ENCODE data around the gene GGTLC1.

Gene GGTLC1

GRCh38 chr20:24006626-24007025 is 18.0 kb upstream of the GGTLC1 start:
- TF ChIP-seq, protein P1, sequence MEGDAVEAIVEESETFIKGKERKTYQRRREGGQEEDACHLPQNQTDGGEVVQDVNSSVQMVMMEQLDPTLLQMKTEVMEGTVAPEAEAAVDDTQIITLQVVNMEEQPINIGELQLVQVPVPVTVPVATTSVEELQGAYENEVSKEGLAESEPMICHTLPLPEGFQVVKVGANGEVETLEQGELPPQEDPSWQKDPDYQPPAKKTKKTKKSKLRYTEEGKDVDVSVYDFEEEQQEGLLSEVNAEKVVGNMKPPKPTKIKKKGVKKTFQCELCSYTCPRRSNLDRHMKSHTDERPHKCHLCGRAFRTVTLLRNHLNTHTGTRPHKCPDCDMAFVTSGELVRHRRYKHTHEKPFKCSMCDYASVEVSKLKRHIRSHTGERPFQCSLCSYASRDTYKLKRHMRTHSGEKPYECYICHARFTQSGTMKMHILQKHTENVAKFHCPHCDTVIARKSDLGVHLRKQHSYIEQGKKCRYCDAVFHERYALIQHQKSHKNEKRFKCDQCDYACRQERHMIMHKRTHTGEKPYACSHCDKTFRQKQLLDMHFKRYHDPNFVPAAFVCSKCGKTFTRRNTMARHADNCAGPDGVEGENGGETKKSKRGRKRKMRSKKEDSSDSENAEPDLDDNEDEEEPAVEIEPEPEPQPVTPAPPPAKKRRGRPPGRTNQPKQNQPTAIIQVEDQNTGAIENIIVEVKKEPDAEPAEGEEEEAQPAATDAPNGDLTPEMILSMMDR (IDR thresholded peaks at IDR 0.05; ENCODE audit: insufficient read depth, low read depth, low read length, missing control alignments): no peak
- no peak overlapping the region for H3K4me3 ChIP-seq (ENCODE audit: low read depth, low read length)

GRCh38 chr20:24004471-24004870 is 15.9 kb upstream of the GGTLC1 start:
- no peak overlapping the region for H3K4me3 ChIP-seq (ENCODE audit: low read depth, low read length)
- TF ChIP-seq, protein P1 (IDR thresholded peaks at IDR 0.05; ENCODE audit: insufficient read depth, low read depth, low read length, missing control alignments): no peak
- no peak for DNase-seq (ENCODE audit: low read depth)

More at GRCh38 chr20:24006626-24007025, 18.0 kb upstream of the GGTLC1 start:
- DNase-seq (ENCODE audit: low read depth): no peak

DNA sequence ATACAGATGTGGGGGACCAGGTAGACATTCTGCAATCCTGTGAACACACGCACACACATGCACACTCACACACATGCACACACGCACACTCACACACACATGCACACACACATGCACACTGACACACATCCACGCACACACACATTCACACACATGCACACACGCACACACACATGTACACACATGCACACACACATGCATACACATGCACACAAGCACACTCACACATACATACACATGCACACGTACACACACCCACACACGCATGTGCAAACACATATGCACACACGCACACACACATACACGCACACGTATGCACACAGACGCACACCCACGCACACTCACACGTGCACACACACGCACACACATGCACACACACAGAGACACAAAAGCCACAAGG is 14.3 kb upstream of the GGTLC1 start:
- TF ChIP-seq, protein P1 (IDR thresholded peaks at IDR 0.05; ENCODE audit: insufficient read depth, low read depth, low read length, missing control alignments): no peak
- DNase-seq (ENCODE audit: low read depth): no peak
- H3K4me3 ChIP-seq (ENCODE audit: low read depth, low read length): no peak overlapping the region

DNA sequence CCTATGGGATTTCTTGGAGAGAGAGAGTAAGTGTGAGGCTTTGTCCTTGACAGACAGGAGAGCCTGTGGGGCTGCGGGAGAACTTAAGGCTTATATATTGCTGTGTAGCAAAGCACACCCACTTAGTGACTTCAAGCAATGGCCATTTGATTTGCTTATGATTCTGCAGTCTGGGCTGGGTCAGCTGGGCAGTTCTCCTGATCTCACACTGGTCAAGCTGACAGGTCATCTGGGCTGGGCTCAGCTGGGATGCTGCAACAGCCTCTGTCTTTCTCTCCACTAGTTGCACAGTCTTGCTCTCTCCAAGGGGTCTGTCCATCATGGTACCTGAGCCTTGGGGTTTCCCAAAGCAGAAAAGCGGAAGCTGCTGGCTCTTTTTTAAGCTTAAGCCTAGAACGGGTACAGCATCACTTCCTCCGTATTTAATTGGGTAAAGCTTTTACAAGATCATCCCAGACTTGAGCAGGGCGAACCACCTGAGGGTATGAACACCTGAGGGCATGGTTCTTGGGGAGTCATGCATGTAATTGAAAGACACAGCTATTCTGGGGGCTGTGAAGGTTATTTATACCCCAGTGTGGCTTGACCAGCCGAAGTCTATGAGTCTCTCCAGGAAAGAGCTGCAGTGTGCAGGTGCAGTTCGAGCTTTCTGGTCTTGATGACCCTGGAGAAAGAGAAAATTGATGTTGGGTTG is 13.3 kb upstream of the GGTLC1 start:
- DNase-seq (ENCODE audit: low read depth): no peak
- TF ChIP-seq, protein P1 (IDR thresholded peaks at IDR 0.05; ENCODE audit: insufficient read depth, low read depth, low read length, missing control alignments): no peak
- no peak overlapping the region for H3K4me3 ChIP-seq (ENCODE audit: low read depth, low read length)

DNA sequence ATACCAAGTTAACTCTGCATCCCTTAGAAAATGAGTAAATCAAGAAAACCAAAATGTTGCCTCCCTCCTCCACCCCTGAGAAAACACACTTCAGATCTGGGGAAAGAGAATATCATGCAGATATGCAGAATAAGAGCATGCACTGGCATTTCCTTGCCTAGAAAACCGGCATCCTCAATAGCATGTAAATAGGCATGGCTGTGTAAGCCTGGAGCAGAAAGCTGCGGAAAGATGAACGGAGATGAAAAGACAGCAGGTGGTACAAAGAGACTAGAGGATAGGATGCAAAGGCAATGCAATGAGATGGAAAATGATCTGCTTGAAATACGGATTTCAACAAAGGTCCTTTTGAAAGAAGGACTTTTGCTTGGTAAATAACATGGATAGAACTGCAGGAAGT is 10.3 kb upstream of the GGTLC1 start:
- no peak for DNase-seq (ENCODE audit: low read depth)
- TF ChIP-seq, protein P1 (IDR thresholded peaks at IDR 0.05; ENCODE audit: insufficient read depth, low read depth, low read length, missing control alignments): no peak
- H3K4me3 ChIP-seq (ENCODE audit: low read depth, low read length): no peak overlapping the region

- no peak overlapping the region for H3K4me3 ChIP-seq (ENCODE audit: low read depth, low read length)
- no peak for DNase-seq (ENCODE audit: low read depth)
Measured at GRCh38 chr20:23998392-23998791, 9.8 kb upstream of the GGTLC1 start.

More at GRCh38 chr20:23998392-23998791, 9.8 kb upstream of the GGTLC1 start:
- TF ChIP-seq, protein P1 (IDR thresholded peaks at IDR 0.05; ENCODE audit: insufficient read depth, low read depth, low read length, missing control alignments): no peak
